Uterus (tissue), 4 donors: Measurements from ENCODE around the gene USP22. TPM values are rescaled to one million over a fixed set of nuclear protein-coding genes. Genes with fewer than 3 reads are reported as not detected.

Source experiments
- DNase-seq, 2 donors: peaks; one replicate each; pipeline ENCODE4 v3.0.0-alpha.2; 2019 to 2020
- H3K27ac ChIP-seq, 2 donors: fragments of 200-600 bp; sonication (generic); 1 replicate in 1 of 2; 2 replicates in 1 of 2; pipeline ENCODE4 v1.5.1; 2016 to 2018
- H3K27me3 ChIP-seq, 2 donors: fragments of 200-600 bp; sonication (generic); one replicate each; pipeline ENCODE4 v1.5.1; 2018 to 2019; ENCODE audit warnings: control low read depth in 1 of 2
- H3K36me3 ChIP-seq, 2 donors: fragments of 200-600 bp; sonication (generic); one replicate each; pipeline ENCODE4 v1.5.1; 2019; ENCODE audit warnings: control low read depth in 1 of 2
- H3K4me1 ChIP-seq, 2 donors: fragments of 200-600 bp; sonication (generic); one replicate each; pipeline ENCODE4 v1.5.1; 2018 to 2019; ENCODE audit warnings: control low read depth in 1 of 2
- H3K4me3 ChIP-seq, 2 donors: fragments of 200-600 bp; sonication (generic); 1 replicate in 1 of 2; 2 replicates in 1 of 2; pipeline ENCODE4 v1.5.1; 2018 to 2019; ENCODE audit warnings: mild to moderate bottlenecking in 1 of 2
- H3K9me3 ChIP-seq, 2 donors: fragments of 200-600 bp; sonication (generic); one replicate each; pipeline ENCODE4 v1.5.1; 2019; ENCODE audit warnings: control low read depth in 1 of 2
- CTCF ChIP-seq, 4 experiments: fragments of 200-600 bp in 2 of 4; fragments of 450-650 bp in 2 of 4; sonication (generic) in 2 of 4; IDR thresholded peaks; one replicate each; pipeline ENCODE4 v1.5.1; 2016 to 2019; ENCODE audit warnings: antibody characterized with exemption in 4 of 4, mild to moderate bottlenecking in 2 of 4, moderate library complexity in 1 of 4
- POLR2A ChIP-seq, 2 donors: fragments of 450-650 bp; IDR thresholded peaks; one replicate each; pipeline ENCODE4 v1.6.1; 2016; ENCODE audit warnings: antibody characterized with exemption in 2 of 2, mild to moderate bottlenecking in 1 of 2, moderate library complexity in 1 of 2
- intact Hi-C: fragments of 100-400 bp; cut with DNase I; formaldehyde crosslinking; loops from one replicate; pipeline ENCODE4 v1.15.1; 2023; ENCODE audit warnings: low total_unique reads
- total RNA-seq, 4 donors: library from RNA; depleted of rRNA in 3 of 4; stranded (reverse); fragments of >200 nt in 3 of 4; gene quantifications; one replicate each; pipeline versions ENCODE4 v1.1.0 to v1.2.4, GENCODE V29; 2014 to 2023
- donor health status: DM: yes; HTN: yes; CAD: no.

Gene USP22
- total RNA-seq, 4 donors from 2014 or later: 110 to 299 (median 189) TPM

GRCh38 chr17:21007646-21008045, 35.2 kb downstream of the USP22 start:
- no peaks in the 10 kb centered on the region for H3K4me1 ChIP-seq
- H3K36me3 ChIP-seq: peaks cover 0 to 2% of the 10 kb centered on the region in 2 donors
- no peaks in the 10 kb centered on the region for H3K9me3 ChIP-seq
- DNase-seq: no peak
- no peak overlapping the region for H3K27ac ChIP-seq
- no peak overlapping the region for H3K4me3 ChIP-seq
- H3K27me3 ChIP-seq: no peaks in the 10 kb centered on the region
- intact Hi-C loops: no loop called here
- TF ChIP-seq POLR2A (IDR thresholded peaks at IDR 0.05) (no peak), CTCF (IDR thresholded peaks at IDR 0.05) (no peak)

- Histone ChIP-seq H3K27me3 (no peaks in the 10 kb centered on the region), H3K4me3 (no peak overlapping the region), H3K27ac (no peak overlapping the region), H3K36me3 (peaks cover 0 to 2% of the 10 kb centered on the region in 2 donors), H3K4me1 (peaks cover 0 to 9% of the 10 kb centered on the region in 2 donors), H3K9me3 (no peaks in the 10 kb centered on the region)
- TF ChIP-seq POLR2A (IDR thresholded peaks at IDR 0.05) (no peak), CTCF (IDR thresholded peaks at IDR 0.05) (no peak)
- no peak for DNase-seq
- intact Hi-C loops: no loop called here
Measured at GRCh38 chr17:21005803-21006202, 37.0 kb downstream of the USP22 start.

DNA sequence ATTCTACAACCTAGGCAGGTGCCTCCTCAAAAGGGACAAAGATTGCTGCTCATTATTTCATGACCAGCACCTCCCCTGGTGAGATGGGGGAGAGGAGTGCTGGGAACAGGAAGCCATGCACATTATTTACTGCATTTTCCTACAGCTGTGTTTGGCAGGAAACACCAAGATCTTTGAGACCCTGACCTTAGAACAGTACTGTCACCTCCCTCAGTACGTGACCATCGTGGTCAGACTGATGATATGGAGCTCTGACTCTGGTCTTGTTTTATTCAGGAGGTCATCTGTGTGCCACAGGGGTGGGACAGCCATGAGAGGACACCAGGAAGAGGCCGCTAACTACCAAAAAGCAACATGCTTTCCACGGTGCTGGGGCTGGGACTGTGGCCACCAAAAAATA, 37.4 kb downstream of the USP22 start:
- TF ChIP-seq CTCF (IDR thresholded peaks at IDR 0.05) (no peak), POLR2A (IDR thresholded peaks at IDR 0.05) (no peak)
- intact Hi-C loops: no loop called here
- H3K27me3 ChIP-seq: no peaks in the 10 kb centered on the region
- DNase-seq: no peak
- no peak overlapping the region for H3K4me3 ChIP-seq
- H3K9me3 ChIP-seq: no peaks in the 10 kb centered on the region
- peaks cover 0 to 2% of the 10 kb centered on the region in 2 donors for H3K36me3 ChIP-seq
- peaks cover 0 to 9% of the 10 kb centered on the region in 2 donors for H3K4me1 ChIP-seq
- no peak overlapping the region for H3K27ac ChIP-seq

- intact Hi-C loops: no loop called here
- Histone ChIP-seq H3K27ac (no peak overlapping the region), H3K4me1 (peaks cover 0 to 12% of the 10 kb centered on the region in 2 donors), H3K36me3 (no peaks in the 10 kb centered on the region), H3K27me3 (no peaks in the 10 kb centered on the region), H3K4me3 (no peak overlapping the region), H3K9me3 (no peaks in the 10 kb centered on the region)
- no peak for TF ChIP-seq POLR2A (IDR thresholded peaks at IDR 0.05)
- TF ChIP-seq CTCF (IDR thresholded peaks at IDR 0.05): no peak
- no peak for DNase-seq
Measured at GRCh38 chr17:21004016-21004930, 38.5 kb downstream of the USP22 start.

DNA sequence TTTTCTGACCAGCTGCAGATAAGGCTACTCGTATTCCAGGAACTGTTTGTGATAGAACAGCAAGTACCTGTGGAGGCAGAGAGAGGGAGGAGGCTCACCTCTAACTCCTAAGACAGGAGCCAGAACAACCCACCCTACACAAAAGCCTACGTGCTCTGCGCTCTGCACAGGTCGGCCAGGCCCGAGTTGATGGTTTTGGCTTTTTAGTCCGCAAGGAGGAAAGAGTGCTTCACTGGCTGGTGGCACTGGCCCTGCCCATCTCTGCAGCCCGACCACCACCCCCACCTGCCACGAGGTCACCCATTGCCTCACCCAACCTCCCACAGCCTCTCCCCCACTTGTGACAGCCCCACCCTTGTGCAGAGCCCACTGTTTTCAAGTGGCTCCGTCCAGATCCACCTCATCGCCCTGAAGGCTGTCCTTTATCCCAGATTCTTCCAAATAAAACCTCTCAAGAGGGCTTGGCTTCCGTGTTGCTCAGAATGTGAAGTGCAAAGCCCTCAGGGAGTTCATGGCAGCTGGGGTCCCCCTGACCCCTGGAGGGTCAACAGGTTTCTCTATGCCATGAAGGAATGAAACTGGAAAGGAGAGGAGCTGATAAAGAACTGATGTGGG, 39.7 kb downstream of the USP22 start:
- H3K4me1 ChIP-seq: peaks cover 0 to 14% of the 10 kb centered on the region in 2 donors
- no peak overlapping the region for H3K4me3 ChIP-seq
- TF ChIP-seq POLR2A (IDR thresholded peaks at IDR 0.05) (no peak), CTCF (IDR thresholded peaks at IDR 0.05) (no peak)
- H3K9me3 ChIP-seq: no peaks in the 10 kb centered on the region
- intact Hi-C loops: no loop called here
- H3K27ac ChIP-seq: peak overlapping the region in 1 of 2 donors; percentile 2
- DNase-seq: no peak
- no peaks in the 10 kb centered on the region for H3K27me3 ChIP-seq
- H3K36me3 ChIP-seq: no peaks in the 10 kb centered on the region
